Upper lobe of right lung (tissue), 1 donor: ENCODE data around the gene CITED2. TPM values are rescaled to one million over a fixed set of nuclear protein-coding genes. Genes with fewer than 3 reads are reported as not detected.
"Not testable (repeated sequence)": the region's sequence is repeated elsewhere in the genome, so short reads cannot be mapped to it uniquely, and the experiment has no call there.

Experiments
- ATAC-seq: fragments of 200-7000 bp; cut with Tn5 transposase; one replicate; pipeline ENCODE4 v1.9.1; 2020; ENCODE audit warnings: mild to moderate bottlenecking, moderate library complexity
- DNase-seq: peaks from one replicate; pipeline ENCODE4 v3.0.0-alpha.2; 2020
- H3K27ac ChIP-seq: fragments of 200-600 bp; one replicate; pipeline ENCODE4 v1.8.0; 2022
- H3K27me3 ChIP-seq: fragments of 200-600 bp; one replicate; pipeline ENCODE4 v1.8.0; 2022; ENCODE audit warnings: mild to moderate bottlenecking
- H3K36me3 ChIP-seq: fragments of 200-600 bp; one replicate; pipeline ENCODE4 v1.8.0; 2022
- H3K4me1 ChIP-seq: fragments of 200-600 bp; one replicate; pipeline ENCODE4 v1.8.0; 2022
- H3K4me3 ChIP-seq: fragments of 200-600 bp; one replicate; pipeline ENCODE4 v1.8.0; 2022; ENCODE audit warnings: mild to moderate bottlenecking
- H3K9me3 ChIP-seq: fragments of 200-600 bp; one replicate; pipeline ENCODE4 v1.8.0; 2022
- intact Hi-C: fragments of 100-400 bp; cut with DNase I; formaldehyde crosslinking; loops from one replicate; pipeline ENCODE4 v1.11.0; 2022
- total RNA-seq: library from RNA; stranded (reverse); fragmentation: NEBNext Ultra II Directional; extraction: Animal tissue kit (Norgen Biotek cat#: 25700); gene quantifications from one replicate; pipeline ENCODE4 v1.2.1, GENCODE V29; 2021
- TF ChIP-seq, protein P1 (sequence below): fragments of 200-600 bp; IDR thresholded peaks from one replicate; pipeline ENCODE4 v1.8.0; 2022; ENCODE audit warnings: antibody characterized with exemption
- donor health status: DM: no; HTN: yes; CAD: no; lungs with severe emphysema.

Gene CITED2
- total RNA-seq, 1 donor from 2014 or later = 278 TPM

DNA sequence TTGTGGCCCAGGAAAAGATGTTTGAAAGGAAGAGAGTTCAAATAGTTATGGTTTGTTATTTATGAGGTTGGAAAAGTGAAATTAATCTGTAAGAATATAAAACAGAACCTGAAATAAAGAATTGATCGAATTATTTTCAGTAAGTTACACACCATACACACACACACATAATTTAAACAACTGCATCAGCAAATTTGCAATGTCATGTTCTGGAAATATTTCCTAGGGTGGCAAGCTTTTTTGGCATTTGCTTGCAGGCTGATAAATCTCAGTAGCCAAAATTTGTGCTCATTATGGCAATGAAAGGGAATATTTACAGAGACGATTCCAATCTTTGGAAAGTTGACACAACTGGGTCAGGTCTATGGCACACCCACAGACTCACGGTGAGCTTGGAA lies 9.5 kb downstream of the CITED2 start:
- DNase-seq (no peak), ATAC-seq (no peak)
- Histone ChIP-seq H3K27me3 (no peaks in the 10 kb centered on the region), H3K36me3 (no peaks in the 10 kb centered on the region), H3K27ac (no peak overlapping the region), H3K9me3 (no peaks in the 10 kb centered on the region), H3K4me1 (peaks cover 19% of the 10 kb centered on the region), H3K4me3 (no peak overlapping the region)
- TF ChIP-seq, protein P1, sequence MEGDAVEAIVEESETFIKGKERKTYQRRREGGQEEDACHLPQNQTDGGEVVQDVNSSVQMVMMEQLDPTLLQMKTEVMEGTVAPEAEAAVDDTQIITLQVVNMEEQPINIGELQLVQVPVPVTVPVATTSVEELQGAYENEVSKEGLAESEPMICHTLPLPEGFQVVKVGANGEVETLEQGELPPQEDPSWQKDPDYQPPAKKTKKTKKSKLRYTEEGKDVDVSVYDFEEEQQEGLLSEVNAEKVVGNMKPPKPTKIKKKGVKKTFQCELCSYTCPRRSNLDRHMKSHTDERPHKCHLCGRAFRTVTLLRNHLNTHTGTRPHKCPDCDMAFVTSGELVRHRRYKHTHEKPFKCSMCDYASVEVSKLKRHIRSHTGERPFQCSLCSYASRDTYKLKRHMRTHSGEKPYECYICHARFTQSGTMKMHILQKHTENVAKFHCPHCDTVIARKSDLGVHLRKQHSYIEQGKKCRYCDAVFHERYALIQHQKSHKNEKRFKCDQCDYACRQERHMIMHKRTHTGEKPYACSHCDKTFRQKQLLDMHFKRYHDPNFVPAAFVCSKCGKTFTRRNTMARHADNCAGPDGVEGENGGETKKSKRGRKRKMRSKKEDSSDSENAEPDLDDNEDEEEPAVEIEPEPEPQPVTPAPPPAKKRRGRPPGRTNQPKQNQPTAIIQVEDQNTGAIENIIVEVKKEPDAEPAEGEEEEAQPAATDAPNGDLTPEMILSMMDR = no peak
- intact Hi-C loops = loop anchor here (10.0 kb wide), 1 partner anchor 140 kb away; no protein-coding TSS in a partner anchor

DNA sequence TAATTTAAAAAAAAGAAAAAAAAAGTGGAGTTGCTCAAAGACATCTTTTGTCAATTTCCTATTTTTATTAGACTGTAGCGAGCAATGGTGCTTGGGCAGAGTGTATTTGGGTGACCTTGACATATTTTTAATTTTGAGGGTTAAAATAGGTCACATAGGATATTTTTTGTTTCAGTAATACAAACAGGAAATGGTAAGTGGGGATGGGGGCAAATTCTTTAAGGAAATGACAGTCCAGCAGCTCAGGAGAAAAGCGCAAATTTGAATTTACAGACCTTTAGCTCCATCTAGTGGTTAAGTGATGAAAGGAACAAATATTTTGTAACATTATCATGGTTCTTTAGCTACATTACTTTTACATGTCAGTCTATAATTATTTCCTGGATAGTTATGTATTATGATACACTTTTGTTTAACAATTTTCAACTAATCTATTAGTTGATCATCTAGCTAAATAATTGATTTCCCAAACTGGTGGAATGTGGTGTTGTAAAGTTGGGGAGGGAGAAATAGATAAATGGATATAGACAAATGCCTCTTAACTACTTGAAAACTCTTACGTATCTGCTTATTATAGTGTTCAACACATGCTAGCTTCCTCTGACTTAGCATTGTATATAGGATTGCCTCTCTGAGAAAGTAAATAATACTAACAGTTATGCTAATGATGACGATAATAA lies 10.0 kb downstream of the CITED2 start:
- ATAC-seq (peak; percentile 78), DNase-seq (no peak)
- Histone ChIP-seq H3K27ac (no peak overlapping the region), H3K36me3 (no peaks in the 10 kb centered on the region), H3K4me1 (peaks cover 15% of the 10 kb centered on the region), H3K4me3 (no peak overlapping the region), H3K9me3 (no peaks in the 10 kb centered on the region), H3K27me3 (no peaks in the 10 kb centered on the region)
- TF ChIP-seq, protein P1 = peak; percentile 78
- intact Hi-C loops = loop anchor here (10.0 kb wide), 1 partner anchor 140 kb away; no protein-coding TSS in a partner anchor

DNA sequence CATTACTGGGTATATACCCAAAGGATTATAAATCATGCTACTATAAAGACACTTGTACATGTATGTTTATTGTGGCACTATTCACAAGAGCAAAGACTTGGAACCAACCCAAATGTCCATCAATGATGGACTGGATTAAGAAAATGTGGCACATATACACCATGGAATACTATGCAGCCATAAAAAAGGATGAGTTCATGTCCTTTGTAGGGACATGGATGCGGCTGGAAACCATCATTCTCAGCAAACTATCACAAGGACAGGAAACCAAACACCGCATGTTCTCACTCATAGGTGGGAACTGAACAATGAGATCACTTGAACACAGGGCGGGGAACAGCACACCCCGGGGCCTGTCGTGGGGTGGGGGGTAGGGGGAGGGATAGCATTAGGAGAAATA lies 10.7 kb downstream of the CITED2 start:
- not testable (repeated sequence) for DNase-seq, H3K9me3 ChIP-seq, ATAC-seq, H3K4me1 ChIP-seq, H3K36me3 ChIP-seq, H3K27ac ChIP-seq, H3K27me3 ChIP-seq, H3K4me3 ChIP-seq
- intact Hi-C loops = loop anchor here (10.0 kb wide), 1 partner anchor 139 kb away; no protein-coding TSS in a partner anchor

DNA sequence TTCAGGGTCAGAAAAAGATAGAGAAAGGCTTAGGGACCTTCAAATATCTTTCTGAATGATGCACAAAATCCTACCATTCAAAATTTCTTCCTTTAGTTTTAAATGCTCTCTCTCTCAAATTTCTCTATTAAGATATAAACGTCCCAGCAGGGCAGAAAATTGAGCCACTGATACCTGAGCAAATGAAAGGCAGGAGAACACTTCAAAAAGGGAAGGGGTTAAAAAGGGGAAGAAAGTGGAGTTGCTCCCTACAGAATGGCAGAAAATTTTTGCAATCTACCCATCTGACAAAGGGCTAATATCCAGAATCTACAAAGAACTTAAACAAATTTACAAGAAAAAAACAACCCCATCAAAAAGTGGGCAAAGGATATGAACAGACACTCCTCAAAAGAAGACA lies 11.3 kb downstream of the CITED2 start:
- H3K27ac ChIP-seq, H3K4me1 ChIP-seq, H3K9me3 ChIP-seq, H3K4me3 ChIP-seq, H3K27me3 ChIP-seq, H3K36me3 ChIP-seq, DNase-seq, ATAC-seq: not testable (repeated sequence)
- intact Hi-C loops = loop anchor here (10.0 kb wide), 1 partner anchor 138 kb away; no protein-coding TSS in a partner anchor

DNA sequence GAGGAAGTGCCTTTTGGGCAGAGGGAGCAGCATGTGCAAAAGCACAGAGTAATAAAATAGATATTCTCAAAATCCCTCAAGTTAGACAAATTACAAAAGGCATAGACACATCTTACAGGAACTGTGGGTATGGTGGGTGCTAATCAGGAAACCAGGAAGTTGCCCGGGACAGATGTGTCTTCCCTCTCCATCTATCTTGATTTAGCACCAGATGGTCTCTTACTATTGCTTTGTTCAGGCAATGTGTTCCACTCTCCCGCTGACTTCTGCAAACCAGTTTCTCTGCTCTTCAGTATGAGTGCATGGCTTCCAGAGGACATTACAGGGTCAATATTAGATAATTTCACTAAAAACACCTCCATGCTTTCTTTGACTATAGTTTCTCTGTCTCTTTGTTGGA lies 13.2 kb downstream of the CITED2 start:
- no peak overlapping the region for H3K4me3 ChIP-seq
- DNase-seq = no peak
- H3K36me3 ChIP-seq = no peaks in the 10 kb centered on the region
- intact Hi-C loops = loop anchor here (10.0 kb wide), 1 partner anchor 136 kb away; no protein-coding TSS in a partner anchor
- H3K9me3 ChIP-seq = no peaks in the 10 kb centered on the region
- ATAC-seq = no peak
- H3K27me3 ChIP-seq = no peaks in the 10 kb centered on the region
- TF ChIP-seq, protein P1 = no peak
- no peaks in the 10 kb centered on the region for H3K4me1 ChIP-seq
- no peak overlapping the region for H3K27ac ChIP-seq

DNA sequence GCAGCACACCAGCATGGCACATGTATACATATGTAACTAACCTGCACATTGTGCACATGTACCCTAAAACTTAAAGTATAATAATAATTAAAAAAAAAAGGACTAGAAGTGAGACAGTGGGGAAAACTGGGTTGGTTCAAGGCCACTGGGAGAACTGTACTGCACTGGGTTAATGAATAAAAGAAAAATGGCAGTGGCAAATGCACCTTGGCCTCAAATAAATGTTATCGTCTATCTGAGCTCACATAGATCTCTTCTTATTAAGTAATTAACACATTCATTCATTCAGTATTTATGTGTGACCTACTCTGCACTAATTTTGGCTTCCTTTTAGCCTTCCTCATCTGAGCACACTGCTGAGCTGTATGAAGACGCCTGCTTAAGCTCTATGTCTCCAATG lies 17.5 kb downstream of the CITED2 start:
- Histone ChIP-seq H3K27me3 (no peaks in the 10 kb centered on the region), H3K4me1 (no peaks in the 10 kb centered on the region), H3K36me3 (no peaks in the 10 kb centered on the region), H3K27ac (no peak overlapping the region), H3K4me3 (no peak overlapping the region), H3K9me3 (no peaks in the 10 kb centered on the region)
- intact Hi-C loops = loop anchor here (10.0 kb wide), 1 partner anchor 542 kb away; no protein-coding TSS in a partner anchor
- ATAC-seq = no peak
- DNase-seq = no peak
- TF ChIP-seq, protein P1 = no peak
